GM10266 (cell line): ENCODE measurements around the gene RASAL2.

Experiments used
- DNase-seq: peaks from one replicate; pipeline ENCODE4 v3.0.0; 2012; ENCODE audit errors: extremely low spot score
- CTCF ChIP-seq: IDR thresholded peaks from 2 replicates; pipeline ENCODE4 v1.5.1; 2012; ENCODE audit warnings: mild to moderate bottlenecking, low read depth; ENCODE audit not compliant: control insufficient read depth, insufficient read depth; ENCODE audit errors: missing control alignments

Gene RASAL2

GRCh38 chr1:178166429-178167024 is 72.6 kb downstream of the RASAL2 start:
- no peak for DNase-seq
- no peak for TF ChIP-seq CTCF

- no peak for DNase-seq
- TF ChIP-seq CTCF: no peak
Measured at GRCh38 chr1:178168536-178168935, 74.6 kb downstream of the RASAL2 start.

GRCh38 chr1:178169649-178170048 is 75.7 kb downstream of the RASAL2 start:
- no peak for TF ChIP-seq CTCF

GRCh38 chr1:178172939-178173338 is 79.0 kb downstream of the RASAL2 start:
- TF ChIP-seq CTCF: no peak
- DNase-seq: no peak

More at GRCh38 chr1:178169649-178170048, 75.7 kb downstream of the RASAL2 start:
- no peak for DNase-seq

DNA sequence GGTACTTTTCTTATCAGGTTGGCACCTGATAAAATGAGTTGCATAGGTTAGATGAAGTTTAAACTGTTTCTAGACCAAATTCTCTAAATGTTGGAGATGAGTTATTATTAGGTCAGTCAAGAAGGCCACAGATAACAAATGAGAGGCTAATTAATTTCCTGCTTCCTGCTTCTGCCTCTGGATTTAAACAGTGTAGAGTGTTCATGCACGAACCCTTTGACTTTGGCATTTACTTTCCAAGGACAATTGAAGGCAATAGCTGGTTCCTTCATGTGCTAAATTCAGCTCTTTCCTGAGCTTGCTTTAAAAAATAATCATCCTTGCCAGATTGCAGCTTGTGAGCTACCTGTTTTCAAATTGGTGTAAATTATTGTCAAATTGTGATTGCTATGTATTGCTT is 80.6 kb downstream of the RASAL2 start:
- DNase-seq: no peak
- TF ChIP-seq CTCF: no peak

- DNase-seq: no peak
- no peak for TF ChIP-seq CTCF
Measured at GRCh38 chr1:178180405-178180804, 86.5 kb downstream of the RASAL2 start.

DNA sequence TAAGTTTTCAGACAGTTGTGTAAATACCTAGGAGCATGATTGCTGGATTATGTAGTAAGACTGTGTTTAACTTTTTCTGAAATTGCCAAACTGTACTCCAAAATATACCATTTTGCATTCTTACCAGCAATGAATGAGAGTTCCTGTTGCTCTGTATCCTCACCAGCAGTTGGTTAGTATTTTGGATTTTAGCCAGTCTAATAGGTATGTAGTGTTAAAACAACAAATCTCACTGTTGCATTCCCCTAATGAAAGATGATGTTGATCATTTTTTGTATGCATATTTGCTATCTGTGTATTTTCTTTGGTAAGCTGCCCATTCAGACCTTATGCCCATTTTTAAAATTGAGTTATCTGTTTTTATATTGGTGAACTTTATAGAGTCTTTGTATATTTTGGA is 89.9 kb downstream of the RASAL2 start:
- no peak for TF ChIP-seq CTCF

More for the DNA sequence above, 89.9 kb downstream of the RASAL2 start:
- DNase-seq: no peak
